ENCODE measurements around the gene CHRNA3.

- TF ChIP-seq ZNF121 (tag by site-specific recombination; IDR thresholded peaks at IDR 0.05) (no peak), ZNF785 (tag by site-specific recombination; IDR thresholded peaks at IDR 0.05) (no peak), BCL11B (tag by site-specific recombination; IDR thresholded peaks at IDR 0.05; ENCODE audit: low read depth) (no peak), ZBTB11 (tag by site-specific recombination; conservative IDR thresholded peaks at IDR 0.05; ENCODE audit: low read depth) (no peak), YY1 (tag by site-specific recombination; IDR thresholded peaks at IDR 0.05) (no peak), ZBTB7A (tag by site-specific recombination; IDR thresholded peaks at IDR 0.05; ENCODE audit: low read depth) (no peak), CTCF (tag by site-specific recombination; IDR thresholded peaks at IDR 0.05) (no peak), TSHZ1 (tag by site-specific recombination; IDR thresholded peaks at IDR 0.05; ENCODE audit: borderline replicate concordance) (no peak)
These were observed 20.4 kb upstream of the CHRNA3 start, which contains the start of gene CHRNB4 for GRCh38 chr15:78641102-78641748.
